ENCODE measurements around the gene UBE3A. TPM values are rescaled to one million over a fixed set of nuclear protein-coding genes. Genes with fewer than 3 reads are reported as not detected.

The UBE3A gene
- total and polyA plus RNA-seq, 4 experiments from 2014 or later, result 115 to 140 (median 124) TPM

DNA sequence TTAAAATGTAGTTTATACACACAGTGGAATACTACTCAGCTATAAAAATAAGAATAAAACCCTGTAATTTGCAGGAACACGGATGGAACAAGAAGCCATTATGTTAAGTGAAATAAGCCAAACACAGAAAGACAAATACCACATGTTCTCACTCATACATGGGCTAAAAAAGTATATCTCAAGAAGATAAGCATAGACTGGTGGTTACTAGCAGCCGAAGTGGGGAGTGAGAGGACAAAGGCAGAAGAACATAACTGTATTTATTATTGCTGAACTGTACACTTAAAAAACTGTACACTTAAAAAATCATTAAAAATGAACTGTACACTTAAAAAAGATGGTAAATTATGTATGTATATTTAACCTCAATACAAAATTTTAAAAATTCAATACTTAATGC is 11.0 kb downstream of the UBE3A start:
- no peaks in the 10 kb centered on the region for H3K27me3 Mint-ChIP-seq
- intact Hi-C loops (cut with micrococcal nuclease), result no loop called here
- no peak overlapping the region for H3K27ac Mint-ChIP-seq
- Histone ChIP-seq H3K36me3 (ENCODE audit: insufficient read depth, low read length) (no peaks in the 10 kb centered on the region), H3K9me3 (ENCODE audit: control insufficient read depth in 1 of 2, low read length in 2 of 2) (no peaks in the 10 kb centered on the region), H3K27ac (ENCODE audit: low read depth, low read length) (no peak overlapping the region), H3K27me3 (ENCODE audit: insufficient read depth, low read length) (no peaks in the 10 kb centered on the region), H3K4me3 (ENCODE audit: low read length in 2 of 2) (no peak overlapping the region), H3K4me1 (ENCODE audit: insufficient read depth, low read length) (peaks cover 80% of the 10 kb centered on the region)
- no peak for DNase-seq
- H3K4me1 Mint-ChIP-seq, result peaks cover 50 to 89% (median 68%) of the 10 kb centered on the region in 4 donors
- CTCF ChIA-PET (ENCODE audit: partially characterized antibody), result no interaction called here
- H3K4me3 Mint-ChIP-seq, result peak overlapping the region in 3 of 8 donors; percentile 35 to 70 (median 55)
- peaks cover 8 to 11% of the 10 kb centered on the region in 2 donors for H3K36me3 Mint-ChIP-seq
- POLR2A ChIA-PET (ENCODE audit: partially characterized antibody), result no interaction called here
- no peaks in the 10 kb centered on the region for H3K9me3 Mint-ChIP-seq

GRCh38 chr15:25426896-25427610 is 11.8 kb downstream of the UBE3A start:
- Mint-ChIP-seq H3K27me3 (no peaks in the 10 kb centered on the region), H3K4me1 (peaks cover 45 to 83% (median 61%) of the 10 kb centered on the region in 4 donors), H3K9me3 (no peaks in the 10 kb centered on the region), H3K36me3 (peaks cover 11% of the 10 kb centered on the region in 2 donors), H3K4me3 (peak overlapping the region in 4 of 8 donors; percentile 7 to 55 (median 40)), H3K27ac (peak overlapping the region in 1 of 7 donors; percentile 15)
- ChIA-PET POLR2A (ENCODE audit: partially characterized antibody) (no interaction called here), CTCF (ENCODE audit: partially characterized antibody) (no interaction called here)
- no peak for DNase-seq
- Histone ChIP-seq H3K27ac (ENCODE audit: low read depth, low read length) (no peak overlapping the region), H3K36me3 (ENCODE audit: insufficient read depth, low read length) (no peaks in the 10 kb centered on the region), H3K4me1 (ENCODE audit: insufficient read depth, low read length) (peaks cover 76% of the 10 kb centered on the region), H3K4me3 (ENCODE audit: low read length in 2 of 2) (no peak overlapping the region), H3K27me3 (ENCODE audit: insufficient read depth, low read length) (no peaks in the 10 kb centered on the region), H3K9me3 (ENCODE audit: control insufficient read depth in 1 of 2, low read length in 2 of 2) (no peaks in the 10 kb centered on the region)
- intact Hi-C loops (cut with micrococcal nuclease), result no loop called here

DNA sequence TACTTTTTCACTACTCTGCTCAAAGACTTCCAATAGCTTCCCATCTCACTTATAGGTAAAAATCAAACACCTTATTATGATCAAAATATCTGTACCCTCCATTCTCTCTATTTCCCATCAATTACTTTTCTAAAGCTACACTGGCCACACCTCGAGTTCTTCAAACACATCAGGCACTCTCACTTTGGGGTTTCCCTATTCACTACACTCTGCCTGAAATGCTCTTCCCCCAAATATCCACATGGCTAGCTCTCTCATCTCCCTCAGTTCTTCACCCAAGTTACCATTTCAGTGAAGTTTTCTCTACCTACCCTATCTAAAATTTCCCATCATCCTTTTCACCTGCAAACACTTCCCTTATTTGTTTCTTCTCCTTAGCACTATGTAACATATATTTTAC is 14.8 kb downstream of the UBE3A start:
- H3K9me3 Mint-ChIP-seq, result peaks cover 0 to 8% (median 1%) of the 10 kb centered on the region in 8 donors
- CTCF ChIA-PET (ENCODE audit: partially characterized antibody), result no interaction called here
- no peaks in the 10 kb centered on the region for H3K27me3 Mint-ChIP-seq
- Histone ChIP-seq H3K36me3 (ENCODE audit: insufficient read depth, low read length) (no peaks in the 10 kb centered on the region), H3K27me3 (ENCODE audit: insufficient read depth, low read length) (no peaks in the 10 kb centered on the region), H3K4me3 (ENCODE audit: low read length in 2 of 2) (no peak overlapping the region), H3K27ac (ENCODE audit: low read depth, low read length) (no peak overlapping the region), H3K4me1 (ENCODE audit: insufficient read depth, low read length) (peaks cover 59% of the 10 kb centered on the region), H3K9me3 (ENCODE audit: control insufficient read depth in 1 of 2, low read length in 2 of 2) (no peaks in the 10 kb centered on the region)
- DNase-seq, result no peak
- peaks cover 14 to 33% of the 10 kb centered on the region in 2 donors for H3K36me3 Mint-ChIP-seq
- POLR2A ChIA-PET (ENCODE audit: partially characterized antibody), result no interaction called here
- H3K27ac Mint-ChIP-seq, result peak overlapping the region in 2 of 7 donors; percentile 9 to 33
- peaks cover 46 to 84% (median 61%) of the 10 kb centered on the region in 4 donors for H3K4me1 Mint-ChIP-seq
- intact Hi-C loops (cut with micrococcal nuclease), result no loop called here
- peak overlapping the region in 6 of 8 donors; percentile 0 to 49 (median 8) for H3K4me3 Mint-ChIP-seq

DNA sequence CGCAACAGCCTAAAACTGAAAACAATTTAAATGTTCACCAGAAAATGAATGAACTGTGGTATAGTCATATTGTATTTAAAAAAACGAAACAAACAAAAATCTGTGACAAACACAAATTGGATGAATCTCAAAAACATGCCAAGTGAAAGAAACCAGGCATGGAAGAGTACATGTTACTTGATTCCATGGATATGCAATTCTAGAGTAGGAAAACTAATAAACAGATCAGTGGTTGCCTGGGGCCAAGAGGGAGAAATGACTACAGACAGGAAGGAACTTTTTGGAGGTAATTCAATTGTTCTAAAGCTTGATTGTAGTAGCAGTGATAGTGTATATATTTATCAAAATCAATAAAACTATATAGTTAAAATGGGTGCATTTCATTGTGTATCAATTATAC is 16.8 kb downstream of the UBE3A start:
- Mint-ChIP-seq H3K36me3 (peaks cover 18 to 43% of the 10 kb centered on the region in 2 donors), H3K27me3 (no peaks in the 10 kb centered on the region), H3K4me1 (peaks cover 48 to 83% (median 64%) of the 10 kb centered on the region in 4 donors), H3K27ac (no peak overlapping the region), H3K9me3 (peaks cover 0 to 8% (median 3%) of the 10 kb centered on the region in 8 donors), H3K4me3 (peak overlapping the region in 2 of 8 donors; percentile 39 to 54)
- intact Hi-C loops (cut with micrococcal nuclease), result no loop called here
- H3K4me1 ChIP-seq (ENCODE audit: insufficient read depth, low read length), result peaks cover 56% of the 10 kb centered on the region
- ChIA-PET POLR2A (ENCODE audit: partially characterized antibody) (no interaction called here), CTCF (ENCODE audit: partially characterized antibody) (interaction anchor here (0.7 kb wide), 1 partner anchor 43 kb away, joined by 3 read pairs; no protein-coding TSS in a partner anchor)
- no peaks in the 10 kb centered on the region for H3K36me3 ChIP-seq (ENCODE audit: insufficient read depth, low read length)
- H3K27me3 ChIP-seq (ENCODE audit: insufficient read depth, low read length), result no peaks in the 10 kb centered on the region
- no peak for DNase-seq
- no peak overlapping the region for H3K4me3 ChIP-seq (ENCODE audit: low read length in 2 of 2)
- H3K9me3 ChIP-seq (ENCODE audit: control insufficient read depth in 1 of 2, low read length in 2 of 2), result no peaks in the 10 kb centered on the region
- H3K27ac ChIP-seq (ENCODE audit: low read depth, low read length), result no peak overlapping the region

DNA sequence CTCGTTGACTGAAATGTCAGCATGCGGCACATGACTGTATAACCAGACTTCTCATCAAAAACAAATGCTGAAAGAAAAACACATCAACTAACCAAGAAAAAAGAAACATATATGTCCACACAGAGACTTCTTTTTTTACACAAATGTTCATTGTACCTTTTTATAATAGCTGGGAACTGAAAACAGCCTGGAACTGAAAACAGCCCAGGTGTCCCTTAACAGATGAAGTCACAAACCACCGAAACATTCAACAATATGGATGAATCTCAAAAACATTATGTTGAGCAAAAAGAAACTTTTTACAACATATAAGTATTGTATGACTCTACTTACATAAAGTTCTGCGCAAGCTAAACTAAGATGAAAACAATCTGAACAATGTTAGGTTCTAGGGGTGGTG is 20.6 kb downstream of the UBE3A start:
- intact Hi-C loops (cut with micrococcal nuclease), result no loop called here
- no peak overlapping the region for H3K27ac Mint-ChIP-seq
- peak overlapping the region in 1 of 8 donors; percentile 64 for H3K4me3 Mint-ChIP-seq

DNA sequence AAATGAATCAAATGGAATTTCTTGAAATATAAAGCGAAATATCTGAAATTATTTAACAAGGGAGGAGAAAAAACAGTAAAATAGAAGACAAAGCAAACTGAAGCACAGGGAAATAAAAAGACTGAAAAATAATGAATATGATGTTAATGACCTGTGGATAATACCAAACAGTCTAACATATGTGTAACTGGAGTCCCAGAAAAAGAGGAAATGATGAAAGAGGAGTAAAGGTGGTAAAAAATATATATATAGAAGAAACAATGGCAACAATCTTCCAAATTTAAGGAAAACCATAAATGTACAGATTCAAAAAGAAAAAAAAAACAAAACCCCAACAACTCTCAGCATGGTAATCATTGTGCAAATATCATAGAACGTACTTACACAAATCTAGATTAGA is 21.2 kb downstream of the UBE3A start:
- Histone ChIP-seq H3K4me1 (ENCODE audit: insufficient read depth, low read length) (peaks cover 53% of the 10 kb centered on the region), H3K27me3 (ENCODE audit: insufficient read depth, low read length) (no peaks in the 10 kb centered on the region), H3K27ac (ENCODE audit: low read depth, low read length) (no peak overlapping the region), H3K9me3 (ENCODE audit: control insufficient read depth in 1 of 2, low read length in 2 of 2) (no peaks in the 10 kb centered on the region), H3K36me3 (ENCODE audit: insufficient read depth, low read length) (no peaks in the 10 kb centered on the region), H3K4me3 (ENCODE audit: low read length in 2 of 2) (no peak overlapping the region)
- peak overlapping the region in 1 of 8 donors; percentile 29 for H3K4me3 Mint-ChIP-seq
- peaks cover 56 to 92% (median 77%) of the 10 kb centered on the region in 4 donors for H3K4me1 Mint-ChIP-seq
- no peak overlapping the region for H3K27ac Mint-ChIP-seq
- H3K27me3 Mint-ChIP-seq, result no peaks in the 10 kb centered on the region
- peaks cover 24 to 40% of the 10 kb centered on the region in 2 donors for H3K36me3 Mint-ChIP-seq
- ChIA-PET CTCF (ENCODE audit: partially characterized antibody) (no interaction called here), POLR2A (ENCODE audit: partially characterized antibody) (interaction anchor here (1.3 kb wide), 1 partner anchor 13 kb away, joined by 3 read pairs; no protein-coding TSS in a partner anchor)
- intact Hi-C loops (cut with micrococcal nuclease), result no loop called here
- no peak for DNase-seq
- H3K9me3 Mint-ChIP-seq, result peaks cover 0 to 13% (median 4%) of the 10 kb centered on the region in 8 donors

More for the DNA sequence above, 20.6 kb downstream of the UBE3A start:
- ChIA-PET POLR2A (ENCODE audit: partially characterized antibody) (no interaction called here), CTCF (ENCODE audit: partially characterized antibody) (no interaction called here)
- Mint-ChIP-seq H3K9me3 (peaks cover 0 to 13% (median 4%) of the 10 kb centered on the region in 8 donors), H3K36me3 (peaks cover 24 to 40% of the 10 kb centered on the region in 2 donors), H3K27me3 (no peaks in the 10 kb centered on the region), H3K4me1 (peaks cover 55 to 86% (median 74%) of the 10 kb centered on the region in 4 donors)
- Histone ChIP-seq H3K27ac (ENCODE audit: low read depth, low read length) (no peak overlapping the region), H3K9me3 (ENCODE audit: control insufficient read depth in 1 of 2, low read length in 2 of 2) (no peaks in the 10 kb centered on the region), H3K27me3 (ENCODE audit: insufficient read depth, low read length) (no peaks in the 10 kb centered on the region), H3K36me3 (ENCODE audit: insufficient read depth, low read length) (no peaks in the 10 kb centered on the region), H3K4me3 (ENCODE audit: low read length in 2 of 2) (no peak overlapping the region), H3K4me1 (ENCODE audit: insufficient read depth, low read length) (peaks cover 55% of the 10 kb centered on the region)
- no peak for DNase-seq

DNA sequence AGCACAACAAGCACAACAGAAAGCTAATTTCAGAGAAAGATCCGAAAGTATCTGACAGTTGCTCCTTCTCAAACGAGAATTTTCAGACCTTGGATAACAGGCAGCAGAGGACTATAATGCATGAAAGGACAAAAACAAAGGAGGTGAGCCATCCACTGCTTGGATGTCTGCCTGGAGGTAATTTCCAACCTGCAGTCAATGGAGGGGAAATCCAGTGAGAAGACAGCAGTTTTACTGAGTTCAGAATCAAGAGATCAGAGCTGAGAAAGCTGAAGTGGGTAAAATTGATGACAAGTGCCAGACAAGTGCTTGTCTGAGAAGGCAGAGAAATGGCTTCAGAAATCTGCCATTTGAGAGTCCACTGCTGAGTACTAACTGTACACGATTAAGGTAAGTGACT is 22.1 kb downstream of the UBE3A start:
- Mint-ChIP-seq H3K4me1 (peaks cover 52 to 90% (median 77%) of the 10 kb centered on the region in 4 donors), H3K27ac (peak overlapping the region in 1 of 7 donors; percentile 55), H3K4me3 (peak overlapping the region in 4 of 8 donors; percentile 12 to 40 (median 22)), H3K36me3 (peaks cover 22 to 36% of the 10 kb centered on the region in 2 donors), H3K9me3 (peaks cover 0 to 13% (median 4%) of the 10 kb centered on the region in 8 donors), H3K27me3 (no peaks in the 10 kb centered on the region)
- Histone ChIP-seq H3K36me3 (ENCODE audit: insufficient read depth, low read length) (no peaks in the 10 kb centered on the region), H3K9me3 (ENCODE audit: control insufficient read depth in 1 of 2, low read length in 2 of 2) (no peaks in the 10 kb centered on the region), H3K27me3 (ENCODE audit: insufficient read depth, low read length) (no peaks in the 10 kb centered on the region), H3K4me3 (ENCODE audit: low read length in 2 of 2) (no peak overlapping the region), H3K4me1 (ENCODE audit: insufficient read depth, low read length) (peaks cover 51% of the 10 kb centered on the region), H3K27ac (ENCODE audit: low read depth, low read length) (no peak overlapping the region)
- ChIA-PET CTCF (ENCODE audit: partially characterized antibody) (no interaction called here), POLR2A (ENCODE audit: partially characterized antibody) (interaction anchor here (1.3 kb wide), 1 partner anchor 14 kb away, joined by 3 read pairs; no protein-coding TSS in a partner anchor)
- intact Hi-C loops (cut with micrococcal nuclease), result no loop called here
- no peak for DNase-seq

All from CD4-positive, alpha-beta memory T cell (primary cell).